Posterior vena cava (tissue), 2 donors: ENCODE data around the gene TRIM46. TPM values are rescaled to one million over a fixed set of nuclear protein-coding genes. Genes with fewer than 3 reads are reported as not detected.
"Not testable (repeated sequence)": the region's sequence is repeated elsewhere in the genome, so short reads cannot be mapped to it uniquely, and the experiment has no call there.

Experiments
- DNase-seq: peaks from one replicate; pipeline ENCODE4 v3.0.0-alpha.2; 2020; ENCODE audit warnings: low spot score
- intact Hi-C, 2 donors: fragments of 100-400 bp; cut with DNase I; formaldehyde crosslinking; loops; one replicate each; pipeline versions ENCODE4 v1.14.1 to v1.14.2; 2022 to 2023
- total RNA-seq, 2 donors: library from RNA; stranded (reverse); fragmentation: NEBNext Ultra II Directional; extraction: Animal tissue kit (Norgen Biotek cat#: 25700); gene quantifications; one replicate each; pipeline ENCODE4 v1.2.1, GENCODE V29; 2021
- donor health status: DM: yes; HTN: yes; CAD: no.
- donor health status: DM: yes; HTN: yes; CAD: no.

The TRIM46 gene
- total RNA-seq, 2 donors from 2014 or later = 1.3 to 2.1 TPM

GRCh38 chr1:155211381-155212050, 37.9 kb downstream of the TRIM46 start:
- intact Hi-C loops = not testable (repeated sequence)
- peak; percentile 92 for DNase-seq

- intact Hi-C loops, DNase-seq: not testable (repeated sequence)
These were observed 38.4 kb downstream of the TRIM46 start for GRCh38 chr1:155212051-155212440.

- DNase-seq, intact Hi-C loops: not testable (repeated sequence)
These were observed 41.1 kb downstream of the TRIM46 start for GRCh38 chr1:155214702-155215101.

GRCh38 chr1:155218854-155219591, 45.4 kb downstream of the TRIM46 start:
- no peak for DNase-seq
- intact Hi-C loops = no loop called here

GRCh38 chr1:155219592-155220031, 46.0 kb downstream of the TRIM46 start:
- intact Hi-C loops = loop anchor here in 1 of 2 donors (10.0 kb wide), 1 partner anchor 45 kb away; the partner anchor contains the start of genes KRTCAP2 and TRIM46
- no peak for DNase-seq

- intact Hi-C loops = loop anchor here in 1 of 2 donors (10.0 kb wide), 1 partner anchor 46 kb away; the partner anchor contains the start of genes KRTCAP2 and TRIM46
- not testable (repeated sequence) for DNase-seq
These were observed 46.7 kb downstream of the TRIM46 start for GRCh38 chr1:155220211-155220965.

GRCh38 chr1:155223047-155223446, 49.4 kb downstream of the TRIM46 start:
- intact Hi-C loops = loop anchor here in 1 of 2 donors (10.0 kb wide), 1 partner anchor 48 kb away; the partner anchor contains the start of genes KRTCAP2 and TRIM46
- no peak for DNase-seq

- not testable (repeated sequence) for DNase-seq
- intact Hi-C loops = loop anchor here in 1 of 2 donors (10.0 kb wide), 1 partner anchor 51 kb away; the partner anchor contains the start of genes KRTCAP2 and TRIM46
These were observed 51.7 kb downstream of the TRIM46 start for GRCh38 chr1:155225404-155225759.

- intact Hi-C loops = loop anchor here (2.0 to 10.0 kb wide), 3 partner anchors 20 to 52 kb away; partner anchors contain the start of genes KRTCAP2 (in 1 of the 2), THBS3 (in 1 of the 2) and TRIM46 (in 1 of the 2)
- peak; percentile 94 for DNase-seq
These were observed 52.7 kb downstream of the TRIM46 start for GRCh38 chr1:155226188-155226909.

- intact Hi-C loops = loop anchor here (2.0 to 10.0 kb wide), 3 partner anchors 20 to 52 kb away; partner anchors contain the start of genes KRTCAP2 (in 1 of the 2), THBS3 (in 1 of the 2) and TRIM46 (in 1 of the 2)
- peak; percentile 87 for DNase-seq
These were observed 53.2 kb downstream of the TRIM46 start for GRCh38 chr1:155226910-155227260.

- intact Hi-C loops = loop anchor here (2.0 to 10.0 kb wide), 3 partner anchors 21 to 53 kb away; partner anchors contain the start of genes KRTCAP2 (in 1 of the 2), THBS3 (in 1 of the 2) and TRIM46 (in 1 of the 2)
- DNase-seq = peak; percentile 99
These were observed 53.8 kb downstream of the TRIM46 start for GRCh38 chr1:155227261-155228095.

GRCh38 chr1:155228096-155228427, 54.4 kb downstream of the TRIM46 start:
- intact Hi-C loops = loop anchor here in 1 of 2 donors (10.0 kb wide), 1 partner anchor 53 kb away; the partner anchor contains the start of genes KRTCAP2 and TRIM46

GRCh38 chr1:155231302-155231701, 57.7 kb downstream of the TRIM46 start:
- intact Hi-C loops, DNase-seq: not testable (repeated sequence)

More at GRCh38 chr1:155228096-155228427, 54.4 kb downstream of the TRIM46 start:
- no peak for DNase-seq

- DNase-seq = peak; percentile 83
- intact Hi-C loops = not testable (repeated sequence)
These were observed 58.6 kb downstream of the TRIM46 start for GRCh38 chr1:155232001-155232978.

- DNase-seq, intact Hi-C loops: not testable (repeated sequence)
These were observed 59.9 kb downstream of the TRIM46 start for GRCh38 chr1:155233502-155233901.
